MM.1S (cell line): ENCODE measurements around the gene TACR2.

Experiments
- DNase-seq: peaks from one replicate; pipeline ENCODE4 v3.0.0-alpha.2; 2015
- H2AFZ ChIP-seq: fragments of 300-600 bp; sonication (generic); 2 replicates; pipeline ENCODE4 v1.6.0; 2016; ENCODE audit warnings: antibody characterized with exemption, low read length
- H3F3A ChIP-seq: fragments of 300-600 bp; sonication (generic); 2 replicates; pipeline ENCODE4 v1.6.1; 2016; ENCODE audit warnings: mild to moderate bottlenecking, antibody characterized with exemption, low read length, moderate library complexity, mixed read lengths; ENCODE audit not compliant: insufficient read depth
- H3K27ac ChIP-seq: fragments of 300-600 bp; sonication (generic); 2 replicates; pipeline ENCODE4 v1.5.1; 2016; ENCODE audit warnings: mild to moderate bottlenecking, low read length
- H3K27me3 ChIP-seq: fragments of 300-600 bp; sonication (generic); replicated peaks from 2 replicates; pipeline ENCODE4 v1.6.0; 2016; ENCODE audit warnings: low read length; ENCODE audit not compliant: insufficient read depth
- H3K36me3 ChIP-seq: fragments of 300-600 bp; sonication (generic); replicated peaks from 2 replicates; pipeline ENCODE4 v1.6.1; 2016; ENCODE audit warnings: mild to moderate bottlenecking, low read length, mixed read lengths; ENCODE audit not compliant: insufficient read depth
- H3K4me1 ChIP-seq: fragments of 300-600 bp; sonication (generic); 2 replicates; pipeline ENCODE4 v1.6.1; 2016; ENCODE audit warnings: low read length, mixed read lengths
- H3K4me2 ChIP-seq: fragments of 300-600 bp; sonication (generic); 2 replicates; pipeline ENCODE4 v1.6.0; 2016; ENCODE audit warnings: low read depth, low read length
- H3K4me3 ChIP-seq: fragments of 300-600 bp; sonication (generic); 2 replicates; pipeline ENCODE4 v1.5.1; 2016; ENCODE audit warnings: low read length, mixed read lengths
- H3K79me2 ChIP-seq: fragments of 300-600 bp; sonication (generic); 2 replicates; pipeline ENCODE4 v1.6.1; 2016; ENCODE audit warnings: mixed run types, low read length, mixed read lengths
- H3K9ac ChIP-seq: fragments of 300-600 bp; sonication (generic); 2 replicates; pipeline ENCODE4 v1.6.1; 2016; ENCODE audit warnings: low read length, mixed read lengths
- H3K9me2 ChIP-seq: fragments of 300-600 bp; sonication (generic); replicated peaks from 2 replicates; pipeline ENCODE4 v1.6.1; 2016; ENCODE audit warnings: mild to moderate bottlenecking, low read length, mixed read lengths; ENCODE audit not compliant: insufficient read depth
- H3K9me3 ChIP-seq: fragments of 300-600 bp; sonication (generic); replicated peaks from 2 replicates; pipeline ENCODE4 v1.6.1; 2016; ENCODE audit warnings: mild to moderate bottlenecking, low read length, mixed read lengths; ENCODE audit not compliant: insufficient read depth
- H4K20me1 ChIP-seq: fragments of 300-600 bp; sonication (generic); 2 replicates; pipeline ENCODE4 v1.6.1; 2016; ENCODE audit warnings: mild to moderate bottlenecking, low read length, moderate library complexity, mixed read lengths; ENCODE audit not compliant: insufficient read depth
- EZH2 ChIP-seq: fragments of 300-600 bp; sonication (generic); optimal IDR thresholded peaks from 2 replicates; pipeline ENCODE3; 2017; ENCODE audit warnings: low read depth, mild to moderate bottlenecking, antibody characterized with exemption, low read length, mixed read lengths
- EZH2phosphoT487 ChIP-seq: fragments of 300-600 bp; sonication (generic); IDR thresholded peaks from 2 replicates; pipeline ENCODE4 v1.6.1; 2018; ENCODE audit warnings: antibody characterized with exemption, low read length
- TF ChIP-seq, protein P1 (sequence below): fragments of 300-600 bp; sonication (generic); IDR thresholded peaks from 2 replicates; pipeline ENCODE4 v1.5.1; 2016; ENCODE audit warnings: antibody characterized with exemption, low read length, mixed read lengths

TACR2 gene

DNA sequence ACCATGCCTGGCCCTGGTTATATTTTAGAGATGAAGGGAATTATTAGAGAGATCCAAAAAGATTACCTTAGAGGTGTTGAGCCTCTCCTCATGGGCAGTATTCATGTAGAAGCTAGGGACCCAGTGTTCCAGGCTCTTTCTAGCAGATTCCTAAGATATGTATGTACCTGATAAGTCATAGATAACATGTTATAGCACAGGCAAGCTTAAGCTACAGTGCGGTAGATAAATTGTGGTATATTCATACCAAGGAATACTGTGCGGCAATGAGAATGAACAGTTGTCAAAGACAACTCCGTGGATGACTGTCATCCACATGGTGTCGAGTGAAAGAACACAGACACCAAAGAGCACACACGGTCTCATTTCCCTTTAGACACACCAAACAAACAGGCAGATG lies 53.1 kb downstream of the TACR2 start:
- Histone ChIP-seq H3K36me3 (no peaks in the 10 kb centered on the region), H3F3A (no peaks in the 10 kb centered on the region), H3K79me2 (no peaks in the 10 kb centered on the region), H3K27me3 (no peaks in the 10 kb centered on the region), H3K4me3 (no peak overlapping the region), H3K4me2 (no peak overlapping the region), H3K4me1 (no peaks in the 10 kb centered on the region), H3K9ac (no peak overlapping the region), H2AFZ (no peak overlapping the region), H3K9me2 (no peaks in the 10 kb centered on the region), H3K9me3 (no peaks in the 10 kb centered on the region), H4K20me1 (no peaks in the 10 kb centered on the region), H3K27ac (no peak overlapping the region)
- no peak for DNase-seq
- TF ChIP-seq EZH2phosphoT487 (no peak), EZH2 (no peak)
- TF ChIP-seq, protein P1, sequence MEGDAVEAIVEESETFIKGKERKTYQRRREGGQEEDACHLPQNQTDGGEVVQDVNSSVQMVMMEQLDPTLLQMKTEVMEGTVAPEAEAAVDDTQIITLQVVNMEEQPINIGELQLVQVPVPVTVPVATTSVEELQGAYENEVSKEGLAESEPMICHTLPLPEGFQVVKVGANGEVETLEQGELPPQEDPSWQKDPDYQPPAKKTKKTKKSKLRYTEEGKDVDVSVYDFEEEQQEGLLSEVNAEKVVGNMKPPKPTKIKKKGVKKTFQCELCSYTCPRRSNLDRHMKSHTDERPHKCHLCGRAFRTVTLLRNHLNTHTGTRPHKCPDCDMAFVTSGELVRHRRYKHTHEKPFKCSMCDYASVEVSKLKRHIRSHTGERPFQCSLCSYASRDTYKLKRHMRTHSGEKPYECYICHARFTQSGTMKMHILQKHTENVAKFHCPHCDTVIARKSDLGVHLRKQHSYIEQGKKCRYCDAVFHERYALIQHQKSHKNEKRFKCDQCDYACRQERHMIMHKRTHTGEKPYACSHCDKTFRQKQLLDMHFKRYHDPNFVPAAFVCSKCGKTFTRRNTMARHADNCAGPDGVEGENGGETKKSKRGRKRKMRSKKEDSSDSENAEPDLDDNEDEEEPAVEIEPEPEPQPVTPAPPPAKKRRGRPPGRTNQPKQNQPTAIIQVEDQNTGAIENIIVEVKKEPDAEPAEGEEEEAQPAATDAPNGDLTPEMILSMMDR: no peak

DNA sequence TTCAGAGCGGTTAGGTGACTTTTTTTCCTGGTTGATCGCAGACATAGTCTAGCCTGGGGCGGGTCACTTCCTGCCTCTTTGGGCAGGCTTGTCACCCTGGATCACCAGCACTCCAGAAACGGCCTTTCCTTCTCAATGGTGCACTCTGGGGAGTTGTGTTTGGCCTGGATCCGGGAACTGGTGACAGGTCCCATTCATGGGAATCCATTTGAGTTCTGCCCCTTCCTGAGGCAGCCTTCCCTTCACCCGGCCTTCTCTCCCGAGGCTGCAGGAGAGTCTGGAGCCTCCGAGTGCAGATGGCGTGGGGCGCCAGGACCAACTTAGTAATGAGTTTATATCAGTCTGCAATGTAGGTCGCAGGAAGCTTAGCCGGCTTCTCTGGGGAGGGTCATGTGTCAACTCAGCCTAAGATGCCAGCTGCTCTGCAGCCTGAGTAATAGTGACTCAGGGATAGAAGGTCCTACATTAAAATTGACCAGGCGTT lies 54.2 kb downstream of the TACR2 start:
- no peaks in the 10 kb centered on the region for H4K20me1 ChIP-seq
- no peak overlapping the region for H3K9ac ChIP-seq
- no peaks in the 10 kb centered on the region for H3K4me1 ChIP-seq
- TF ChIP-seq EZH2phosphoT487 (no peak), EZH2 (no peak)
- TF ChIP-seq, protein P1: no peak
- no peaks in the 10 kb centered on the region for H3K9me3 ChIP-seq
- no peak overlapping the region for H3K4me2 ChIP-seq
- no peak for DNase-seq
- no peaks in the 10 kb centered on the region for H3K79me2 ChIP-seq
- H3F3A ChIP-seq: no peaks in the 10 kb centered on the region
- no peak overlapping the region for H3K4me3 ChIP-seq
- H3K27me3 ChIP-seq: no peaks in the 10 kb centered on the region
- H2AFZ ChIP-seq: no peak overlapping the region
- no peaks in the 10 kb centered on the region for H3K36me3 ChIP-seq
- H3K9me2 ChIP-seq: no peaks in the 10 kb centered on the region
- no peak overlapping the region for H3K27ac ChIP-seq

DNA sequence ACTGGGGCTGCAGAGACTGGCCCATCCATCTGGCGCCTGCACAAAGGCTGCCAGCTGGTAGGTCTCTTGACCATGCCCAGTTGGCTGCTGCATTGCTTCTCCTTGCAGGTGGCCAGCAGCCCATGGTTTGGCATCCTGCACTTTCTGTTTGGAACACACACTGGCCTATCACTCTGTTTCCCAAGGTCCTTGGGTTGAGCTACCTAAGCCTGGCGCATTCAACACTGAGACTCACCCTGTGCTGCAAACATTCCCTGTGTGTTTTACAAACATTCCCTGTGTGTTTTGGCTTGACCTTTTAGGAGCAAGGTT lies 55.5 kb downstream of the TACR2 start:
- Histone ChIP-seq H3K4me1 (no peaks in the 10 kb centered on the region), H2AFZ (no peak overlapping the region), H3K36me3 (no peaks in the 10 kb centered on the region), H3K9me3 (no peaks in the 10 kb centered on the region), H3K9ac (no peak overlapping the region), H3K27me3 (no peaks in the 10 kb centered on the region), H3K4me2 (no peak overlapping the region), H3K9me2 (no peaks in the 10 kb centered on the region), H3F3A (no peaks in the 10 kb centered on the region), H3K79me2 (no peaks in the 10 kb centered on the region), H3K4me3 (no peak overlapping the region), H4K20me1 (no peaks in the 10 kb centered on the region), H3K27ac (no peak overlapping the region)
- DNase-seq: no peak
- TF ChIP-seq EZH2phosphoT487 (no peak), EZH2 (no peak)
- TF ChIP-seq, protein P1: no peak
